Renal pelvis (tissue), 4 donors: ENCODE measurements around the gene SNAPC4. TPM values are rescaled to one million over a fixed set of nuclear protein-coding genes. Genes with fewer than 3 reads are reported as not detected.

Experiments
- DNase-seq: peaks from one replicate; pipeline ENCODE4 v3.0.0-alpha.2; 2013
- polyA plus RNA-seq, 3 donors: library from polyadenylated mRNA; unstranded; fragments of 120-200 nt; gene quantifications; one replicate each; pipeline ENCODE4 v1.2.1, GENCODE V29; 2013; ENCODE audit not compliant: insufficient read length in 3 of 3

Gene SNAPC4
- polyA plus RNA-seq, 3 donors, result 12.4 to 15.1 (median 13.7) TPM

DNA sequence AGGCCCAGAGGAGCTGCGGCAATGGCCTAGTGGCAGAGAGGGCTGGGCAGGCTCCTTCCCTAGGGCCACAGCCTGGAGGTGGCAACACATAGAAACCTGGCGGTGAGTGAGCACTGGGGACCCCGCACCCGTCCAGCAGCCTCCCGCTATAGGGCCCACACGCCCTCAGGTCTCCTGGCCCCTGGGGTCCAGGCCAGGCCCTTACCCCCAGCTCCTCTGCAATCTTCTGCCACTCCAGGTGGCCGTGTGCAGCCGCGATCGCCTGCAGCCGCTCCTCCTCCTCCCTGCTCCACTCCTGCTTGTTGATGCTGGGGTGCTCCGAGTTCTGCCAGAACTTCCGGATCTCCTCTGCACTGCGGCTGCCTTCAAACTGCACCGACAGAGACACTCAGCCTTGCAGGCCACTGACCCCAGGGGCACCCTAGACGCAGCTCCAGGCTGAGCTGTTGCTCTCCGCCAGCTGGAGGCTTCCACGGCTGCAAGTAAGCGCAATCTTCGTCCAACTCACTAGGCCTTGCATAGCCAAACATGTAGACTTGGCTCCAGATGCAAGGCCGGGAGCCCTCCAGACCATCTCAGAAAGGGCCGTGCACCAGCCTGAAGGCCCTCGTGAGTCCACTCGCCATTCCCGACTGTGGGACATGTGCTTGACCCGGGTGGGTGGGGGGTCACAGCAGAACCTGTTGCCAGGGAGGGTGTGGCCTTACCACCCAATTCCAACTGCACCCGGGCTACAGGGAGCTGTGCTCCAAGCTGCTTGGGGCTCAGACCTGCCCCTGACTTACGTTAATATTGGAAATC lies 8.0 kb downstream of the SNAPC4 start:
- DNase-seq, result no peak

- no peak for DNase-seq
Observed at GRCh38 chr9:136389396-136389795, 10.6 kb downstream of the SNAPC4 start.

DNA sequence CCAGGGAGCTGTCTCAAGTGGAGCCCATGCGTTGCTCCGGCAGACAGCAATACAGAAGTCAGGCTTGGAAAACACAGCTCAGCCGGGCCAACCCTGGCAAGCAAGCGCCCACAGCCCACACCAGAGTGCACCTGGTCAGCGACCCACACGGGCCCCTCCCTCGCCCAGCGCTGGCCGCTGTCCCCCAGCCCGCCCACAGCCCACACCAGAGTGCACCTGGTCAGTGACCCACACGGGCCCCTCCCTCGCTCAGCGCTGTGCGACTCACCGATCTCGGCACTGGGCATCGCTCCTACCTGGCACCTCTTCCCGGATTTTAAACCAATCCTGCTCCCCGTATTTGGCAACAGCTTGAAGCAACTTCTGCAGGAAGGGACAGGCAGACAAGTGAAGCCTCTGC lies 12.8 kb downstream of the SNAPC4 start:
- DNase-seq, result no peak

GRCh38 chr9:136386018-136386417 lies 14.0 kb downstream of the SNAPC4 start:
- DNase-seq, result no peak

DNA sequence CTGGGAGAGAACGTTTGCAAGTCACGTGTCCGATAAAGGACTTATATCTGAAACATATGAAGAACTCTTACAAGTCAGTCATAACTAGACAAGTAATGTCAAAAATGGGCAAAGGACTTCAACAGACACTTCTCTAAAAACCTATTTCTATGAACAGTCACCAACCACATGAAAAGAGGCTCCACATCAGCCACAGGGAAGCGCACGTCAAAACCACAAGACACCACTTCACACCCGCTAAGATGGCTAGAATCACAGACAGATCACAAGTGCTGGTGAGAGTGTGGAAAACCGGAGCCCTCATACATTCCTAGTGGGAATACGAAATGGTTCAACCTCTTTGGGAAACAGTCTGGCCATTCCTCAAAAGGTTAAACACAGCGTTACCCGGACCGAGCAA lies 15.0 kb downstream of the SNAPC4 start:
- no peak for DNase-seq

GRCh38 chr9:136383436-136383835 lies 16.5 kb downstream of the SNAPC4 start:
- no peak for DNase-seq

DNA sequence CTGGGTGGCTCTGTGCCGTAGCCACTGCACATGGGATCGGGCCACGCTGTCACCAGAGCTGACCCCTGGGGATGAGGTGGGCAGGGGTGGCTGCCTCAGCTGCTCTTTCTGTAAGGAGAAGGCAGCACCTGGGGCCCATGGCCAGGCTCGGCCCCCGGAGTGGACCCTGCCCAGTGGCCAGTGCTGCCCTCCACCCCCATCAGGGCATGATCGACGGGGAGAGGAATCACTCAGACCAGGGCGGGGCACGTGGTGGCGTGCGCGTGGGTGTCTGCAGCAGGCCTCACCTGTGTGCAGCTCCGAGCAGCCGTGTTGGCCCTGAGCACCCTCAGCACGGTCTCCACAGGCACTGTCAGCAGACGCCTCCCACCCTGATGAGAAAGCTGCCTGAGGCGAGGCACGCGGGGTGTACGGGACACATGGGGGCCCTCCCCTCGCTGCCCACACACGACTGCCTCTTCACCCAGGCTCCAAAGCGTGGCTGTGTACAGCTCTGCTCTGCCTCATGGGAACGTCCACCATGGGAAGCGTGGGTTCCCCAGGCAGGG lies 17.9 kb downstream of the SNAPC4 start:
- no peak for DNase-seq

DNA sequence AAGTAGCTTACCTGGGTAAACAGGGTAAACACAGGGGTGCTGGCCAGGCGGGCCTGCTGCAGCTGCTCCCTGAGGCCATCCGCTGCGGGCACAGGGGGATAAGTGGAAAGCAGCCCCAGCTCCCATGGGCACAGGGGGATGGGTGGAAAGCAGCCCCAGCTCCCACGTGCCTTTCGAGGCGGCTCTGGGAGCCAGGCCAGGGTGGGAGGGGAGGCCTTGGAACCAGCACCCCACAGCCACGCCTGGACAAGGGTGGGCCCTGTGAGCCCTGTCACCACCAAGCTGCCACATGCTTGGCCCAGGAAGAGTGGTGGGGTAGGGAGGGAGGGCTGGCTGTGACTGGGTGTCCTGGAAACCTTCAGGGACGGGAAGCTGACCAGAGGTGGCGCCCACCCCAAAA lies 18.7 kb downstream of the SNAPC4 start:
- no peak for DNase-seq

- no peak for DNase-seq
Observed at GRCh38 chr9:136380381-136380780, 19.6 kb downstream of the SNAPC4 start.

DNA sequence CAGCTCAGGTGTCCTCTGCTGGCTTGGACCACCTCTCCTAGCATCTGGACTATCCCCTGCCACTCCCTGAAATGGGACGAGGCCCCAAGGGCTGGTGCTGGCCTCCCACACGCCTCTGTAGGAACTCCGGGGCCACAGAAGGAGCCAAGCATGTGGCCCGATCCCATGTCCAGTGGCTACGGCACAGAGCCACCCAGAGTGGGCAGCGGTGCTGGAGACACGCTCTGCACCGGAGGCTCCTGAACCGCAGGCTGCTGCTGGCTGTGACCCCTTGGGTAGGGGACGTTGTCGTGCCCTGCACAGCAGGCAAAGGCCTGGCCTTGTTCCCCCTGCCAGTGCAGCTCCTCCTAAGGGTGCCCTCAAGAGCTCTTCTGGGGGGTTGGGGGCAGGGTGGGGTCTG lies 20.1 kb downstream of the SNAPC4 start:
- DNase-seq, result no peak

DNA sequence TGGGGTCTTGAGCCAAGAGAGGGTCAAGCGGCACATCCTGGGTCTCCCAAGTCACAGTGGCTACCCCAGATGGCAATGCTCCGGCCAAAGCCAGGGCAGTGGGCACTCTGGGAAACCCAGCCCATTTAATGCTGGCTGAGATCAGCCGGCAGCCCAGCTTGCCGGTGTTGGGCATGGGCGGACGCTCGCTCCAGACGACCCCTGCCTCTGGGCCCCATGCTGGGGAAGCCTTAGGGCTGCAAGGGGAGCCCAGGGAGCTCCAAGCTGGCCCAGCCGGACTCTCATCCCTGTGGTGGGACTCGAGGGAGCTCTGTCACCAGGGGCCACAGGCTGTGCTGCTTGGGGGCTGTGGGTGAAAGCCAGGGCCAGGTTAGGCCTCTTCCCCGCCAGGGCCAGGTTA lies 20.6 kb downstream of the SNAPC4 start:
- DNase-seq, result no peak

- DNase-seq, result no peak
Observed at GRCh38 chr9:136379003-136379287, 21.0 kb downstream of the SNAPC4 start.

GRCh38 chr9:136378170-136379002 lies 21.6 kb downstream of the SNAPC4 start:
- DNase-seq, result peak; percentile 46

GRCh38 chr9:136377341-136378169 lies 22.4 kb downstream of the SNAPC4 start:
- DNase-seq, result no peak

GRCh38 chr9:136376457-136376856 lies 23.5 kb downstream of the SNAPC4 start:
- DNase-seq, result no peak

DNA sequence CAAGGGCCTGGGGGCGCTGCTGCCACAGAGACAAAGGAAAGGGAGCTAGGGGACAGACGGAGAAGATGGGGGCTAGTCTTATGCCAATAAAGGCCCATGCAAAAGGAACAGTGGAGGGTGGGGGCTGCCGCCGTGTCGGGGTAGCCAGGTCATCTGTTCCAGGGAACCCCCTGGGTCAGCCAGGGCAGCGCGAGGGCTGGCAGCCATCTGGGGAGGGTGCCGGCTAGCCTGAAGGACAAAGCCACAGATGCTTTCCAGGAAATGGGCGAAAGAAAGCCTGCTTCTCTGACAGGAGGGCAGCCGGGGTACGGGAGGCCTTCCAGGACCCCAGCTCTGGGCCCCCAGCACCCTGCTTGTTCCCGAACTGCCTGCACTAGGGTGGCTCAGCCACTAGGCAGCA lies 24.9 kb downstream of the SNAPC4 start:
- no peak for DNase-seq

- no peak for DNase-seq
Observed at GRCh38 chr9:136374183-136374575, 25.8 kb downstream of the SNAPC4 start.

DNA sequence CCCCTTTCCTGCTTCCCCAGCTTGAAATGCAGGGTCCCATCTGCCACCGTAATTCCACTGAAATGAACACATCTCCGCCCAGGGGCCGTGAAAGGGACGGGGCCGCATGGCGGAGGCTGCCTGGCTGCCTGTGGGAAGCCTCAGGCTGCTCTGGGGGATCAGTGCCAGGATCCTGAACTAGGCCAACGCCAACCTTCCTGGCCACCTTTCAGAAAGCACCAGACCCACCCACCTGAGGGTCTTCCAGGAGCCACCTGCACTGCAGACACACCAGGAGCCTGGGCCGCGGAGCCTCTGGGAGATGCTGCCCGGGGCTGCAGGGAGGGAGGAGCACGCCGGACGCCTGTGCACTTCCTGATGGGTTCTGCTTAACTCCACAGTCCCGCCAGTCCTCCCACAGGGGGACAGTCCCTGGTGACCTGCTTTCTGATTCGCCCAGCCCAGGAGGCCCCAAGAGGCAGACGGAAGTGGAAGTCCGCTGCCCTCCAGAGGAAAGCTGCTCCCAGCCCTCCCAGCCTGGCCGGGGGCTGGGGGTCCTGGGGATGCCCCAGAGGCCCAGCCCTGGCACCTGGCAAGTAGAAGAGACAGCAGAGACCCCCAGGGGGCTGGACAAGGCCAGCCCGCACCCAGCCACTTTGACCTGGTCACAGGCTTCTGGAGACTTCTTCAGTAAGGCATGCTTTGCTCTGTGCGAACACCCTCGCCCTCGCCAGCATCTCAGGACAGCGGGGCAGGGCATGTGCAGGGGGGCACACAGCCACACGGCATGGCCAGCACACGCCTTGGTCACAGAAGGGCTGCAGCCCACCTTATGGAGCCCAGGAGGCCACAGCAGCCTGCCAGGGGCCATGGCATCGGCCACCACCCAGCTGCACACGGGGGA lies 26.4 kb downstream of the SNAPC4 start, which contains the start of gene CARD9:
Gene CARD9, minus strand, starts transcription at position 370 of the 883 bp plus-strand sequence. CDS start 1,591 bp downstream, outside the sequence.
- no peak for DNase-seq

GRCh38 chr9:136372561-136373299 lies 27.2 kb downstream of the SNAPC4 start:
- DNase-seq, result peak; percentile 62

DNA sequence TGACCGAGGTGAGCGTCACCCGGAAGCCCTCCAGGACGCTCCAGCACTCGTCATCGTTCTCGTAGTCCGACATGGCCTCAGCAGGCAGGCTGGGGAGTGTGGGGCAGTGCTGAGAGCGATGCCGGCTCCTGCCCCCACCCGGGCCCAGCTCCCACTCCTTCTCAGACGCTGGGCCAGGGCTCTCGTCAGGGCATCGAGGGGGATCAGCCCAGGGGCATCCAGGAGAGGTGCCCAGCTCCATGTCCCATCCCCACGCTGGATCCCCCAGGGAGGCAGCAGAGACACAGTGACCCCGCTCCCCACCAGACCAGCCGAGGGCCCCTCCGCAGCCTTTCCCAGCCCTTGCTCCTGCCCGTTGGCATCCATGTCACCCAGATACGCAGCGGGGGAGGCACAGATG lies 28.0 kb downstream of the SNAPC4 start:
- no peak for DNase-seq
